Right atrium auricular region (tissue), 2 donors: ENCODE measurements around the gene MRPL36. TPM values are rescaled to one million over a fixed set of nuclear protein-coding genes. Genes with fewer than 3 reads are reported as not detected.
A peak's percentile ranks its signal among the peaks of the same experiment; 100 is the strongest.
"Not testable (repeated sequence)": the region's sequence is repeated elsewhere in the genome, so short reads cannot be mapped to it uniquely, and the experiment has no call there.

Experiments
- DNase-seq: peaks from one replicate; pipeline ENCODE4 v3.0.0-alpha.2; 2019; ENCODE audit warnings: low spot score
- H3K27ac ChIP-seq, 2 donors: fragments of 200-600 bp; sonication (generic); 1 replicate in 1 of 2; 2 replicates in 1 of 2; pipeline ENCODE4 v1.5.1; 2016 to 2019
- H3K27me3 ChIP-seq, 2 donors: fragments of 200-600 bp; sonication (generic); one replicate each; pipeline versions ENCODE4 v1.5.1 to v1.6.0; 2017 to 2019
- H3K36me3 ChIP-seq: fragments of 200-600 bp; sonication (generic); one replicate; pipeline ENCODE4 v1.5.1; 2016
- H3K4me1 ChIP-seq, 2 donors: fragments of 200-600 bp; sonication (generic); one replicate each; pipeline versions ENCODE4 v1.5.1 to v1.6.0; 2017 to 2019
- H3K4me3 ChIP-seq, 2 donors: fragments of 200-600 bp; sonication (generic); 1 replicate in 1 of 2; 2 replicates in 1 of 2; pipeline ENCODE4 v1.5.1; 2017 to 2019; ENCODE audit warnings: mild to moderate bottlenecking in 1 of 2, moderate library complexity in 1 of 2
- H3K9me3 ChIP-seq, 2 donors: fragments of 200-600 bp; sonication (generic); one replicate each; pipeline ENCODE4 v1.5.1; 2019
- CTCF ChIP-seq, 2 donors: fragments of 200-600 bp; sonication (generic); IDR thresholded peaks; one replicate each; pipeline ENCODE4 v1.5.1; 2019; ENCODE audit warnings: antibody characterized with exemption in 2 of 2
- total RNA-seq, 2 donors: library from RNA; depleted of rRNA; stranded (reverse); fragments of >200 nt; gene quantifications; one replicate each; pipeline ENCODE4 v1.1.0, GENCODE V29; 2016

Gene MRPL36
- total RNA-seq, 2 donors from 2014 or later: 40.5 to 41.2 TPM

- Histone ChIP-seq H3K27me3 (no peaks in the 10 kb centered on the region), H3K9me3 (no peaks in the 10 kb centered on the region), H3K4me1 (no peaks in the 10 kb centered on the region), H3K4me3 (no peak overlapping the region), H3K27ac (no peak overlapping the region), H3K36me3 (no peaks in the 10 kb centered on the region)
- TF ChIP-seq CTCF (IDR thresholded peaks at IDR 0.05): no peak
- no peak for DNase-seq
Measured at GRCh38 chr5:1844708-1845436, 45.2 kb upstream of the MRPL36 start.

GRCh38 chr5:1843761-1844160, 44.1 kb upstream of the MRPL36 start:
- H3K36me3 ChIP-seq, H3K4me1 ChIP-seq, H3K9me3 ChIP-seq, DNase-seq, H3K4me3 ChIP-seq, H3K27me3 ChIP-seq, H3K27ac ChIP-seq: not testable (repeated sequence)

GRCh38 chr5:1842004-1842819, 42.6 kb upstream of the MRPL36 start:
- H3K27me3 ChIP-seq: no peaks in the 10 kb centered on the region
- no peaks in the 10 kb centered on the region for H3K4me1 ChIP-seq
- no peak overlapping the region for H3K4me3 ChIP-seq
- no peak overlapping the region for H3K27ac ChIP-seq
- no peak for DNase-seq
- H3K9me3 ChIP-seq: no peaks in the 10 kb centered on the region
- TF ChIP-seq CTCF (IDR thresholded peaks at IDR 0.05): no peak
- no peaks in the 10 kb centered on the region for H3K36me3 ChIP-seq

- no peak for TF ChIP-seq CTCF (IDR thresholded peaks at IDR 0.05)
- H3K4me1 ChIP-seq: peaks cover 0 to 6% of the 10 kb centered on the region in 2 donors
- no peaks in the 10 kb centered on the region for H3K36me3 ChIP-seq
- H3K27me3 ChIP-seq: no peaks in the 10 kb centered on the region
- H3K27ac ChIP-seq: peak overlapping the region; percentile 70 to 72
- no peak overlapping the region for H3K4me3 ChIP-seq
- no peaks in the 10 kb centered on the region for H3K9me3 ChIP-seq
- no peak for DNase-seq
Measured at GRCh38 chr5:1840741-1841521, 41.3 kb upstream of the MRPL36 start.

- H3K9me3 ChIP-seq: no peaks in the 10 kb centered on the region
- TF ChIP-seq CTCF (IDR thresholded peaks at IDR 0.05): no peak
- H3K27me3 ChIP-seq: no peaks in the 10 kb centered on the region
- H3K27ac ChIP-seq: no peak overlapping the region
- H3K36me3 ChIP-seq: no peaks in the 10 kb centered on the region
- DNase-seq: no peak
- peaks cover 0 to 6% of the 10 kb centered on the region in 2 donors for H3K4me1 ChIP-seq
- H3K4me3 ChIP-seq: no peak overlapping the region
Measured at GRCh38 chr5:1840071-1840547, 40.5 kb upstream of the MRPL36 start.

GRCh38 chr5:1838013-1838412, 38.4 kb upstream of the MRPL36 start:
- Histone ChIP-seq H3K27me3 (no peaks in the 10 kb centered on the region), H3K4me1 (peaks cover 0 to 6% of the 10 kb centered on the region in 2 donors), H3K9me3 (no peaks in the 10 kb centered on the region), H3K4me3 (no peak overlapping the region), H3K27ac (no peak overlapping the region), H3K36me3 (no peaks in the 10 kb centered on the region)
- no peak for TF ChIP-seq CTCF (IDR thresholded peaks at IDR 0.05)
- DNase-seq: no peak
